ENCODE measurements around the gene SRGAP1. TPM values are rescaled to one million over a fixed set of nuclear protein-coding genes. Genes with fewer than 3 reads are reported as not detected.

Gene SRGAP1
- total RNA-seq, 1 experiment from 2014 or later, result 28.3 TPM

GRCh38 chr12:64173456-64173855 is 329.0 kb downstream of the SRGAP1 start:
- BruUV-seq (replicated peaks), result no TSS peak
- intact Hi-C loops (cut with micrococcal nuclease; ENCODE audit: unreplicated experiment), result no loop called here
- Mint-ChIP-seq H3K9me3 (ENCODE audit: low read depth, unreplicated experiment) (no peaks in the 10 kb centered on the region), H3K27me3 (ENCODE audit: unreplicated experiment) (no peaks in the 10 kb centered on the region), H3K36me3 (ENCODE audit: insufficient read depth, unreplicated experiment) (no peaks in the 10 kb centered on the region), H3K4me3 (ENCODE audit: low read depth, unreplicated experiment) (no peak overlapping the region), H3K27ac (ENCODE audit: unreplicated experiment) (no peak overlapping the region), H3K4me1 (ENCODE audit: low read depth, unreplicated experiment) (peaks cover 7% of the 10 kb centered on the region)
- CTCF ChIA-PET, result no interaction called here
- no peak for DNase-seq
- TF ChIP-seq CTCF (IDR thresholded peaks at IDR 0.05; ENCODE audit: unreplicated experiment), result no peak

GRCh38 chr12:64175254-64175945 is 330.9 kb downstream of the SRGAP1 start:
- intact Hi-C loops (cut with micrococcal nuclease; ENCODE audit: unreplicated experiment), result no loop called here
- H3K27me3 Mint-ChIP-seq (ENCODE audit: unreplicated experiment), result no peaks in the 10 kb centered on the region
- no peak overlapping the region for H3K27ac Mint-ChIP-seq (ENCODE audit: unreplicated experiment)
- BruUV-seq (replicated peaks), result no TSS peak
- H3K36me3 Mint-ChIP-seq (ENCODE audit: insufficient read depth, unreplicated experiment), result no peaks in the 10 kb centered on the region
- peaks cover 13% of the 10 kb centered on the region for H3K4me1 Mint-ChIP-seq (ENCODE audit: low read depth, unreplicated experiment)
- H3K9me3 Mint-ChIP-seq (ENCODE audit: low read depth, unreplicated experiment), result no peaks in the 10 kb centered on the region
- H3K4me3 Mint-ChIP-seq (ENCODE audit: low read depth, unreplicated experiment), result no peak overlapping the region
- DNase-seq, result no peak
- CTCF ChIA-PET, result no interaction called here
- TF ChIP-seq CTCF (IDR thresholded peaks at IDR 0.05; ENCODE audit: unreplicated experiment), result no peak

- no peak overlapping the region for H3K27ac Mint-ChIP-seq (ENCODE audit: unreplicated experiment)
- no peaks in the 10 kb centered on the region for H3K36me3 Mint-ChIP-seq (ENCODE audit: insufficient read depth, unreplicated experiment)
- no peaks in the 10 kb centered on the region for H3K9me3 Mint-ChIP-seq (ENCODE audit: low read depth, unreplicated experiment)
- TF ChIP-seq CTCF (IDR thresholded peaks at IDR 0.05; ENCODE audit: unreplicated experiment), result no peak
- no peak overlapping the region for H3K4me3 Mint-ChIP-seq (ENCODE audit: low read depth, unreplicated experiment)
- H3K4me1 Mint-ChIP-seq (ENCODE audit: low read depth, unreplicated experiment), result peaks cover 29% of the 10 kb centered on the region
- BruUV-seq (replicated peaks), result no TSS peak
- DNase-seq, result no peak
- no peaks in the 10 kb centered on the region for H3K27me3 Mint-ChIP-seq (ENCODE audit: unreplicated experiment)
- intact Hi-C loops (cut with micrococcal nuclease; ENCODE audit: unreplicated experiment), result no loop called here
- CTCF ChIA-PET, result no interaction called here
Measured at GRCh38 chr12:64177001-64177400, 332.5 kb downstream of the SRGAP1 start.

GRCh38 chr12:64178122-64178521 is 333.6 kb downstream of the SRGAP1 start:
- no peaks in the 10 kb centered on the region for H3K27me3 Mint-ChIP-seq (ENCODE audit: unreplicated experiment)
- TF ChIP-seq CTCF (IDR thresholded peaks at IDR 0.05; ENCODE audit: unreplicated experiment), result no peak
- DNase-seq, result no peak
- CTCF ChIA-PET, result interaction anchor here (0.6 kb wide), 1 partner anchor 433 kb away, joined by 3 read pairs; no protein-coding TSS in a partner anchor
- intact Hi-C loops (cut with micrococcal nuclease; ENCODE audit: unreplicated experiment), result no loop called here
- no peaks in the 10 kb centered on the region for H3K9me3 Mint-ChIP-seq (ENCODE audit: low read depth, unreplicated experiment)
- H3K4me1 Mint-ChIP-seq (ENCODE audit: low read depth, unreplicated experiment), result peaks cover 37% of the 10 kb centered on the region
- peak overlapping the region; percentile 3 for H3K27ac Mint-ChIP-seq (ENCODE audit: unreplicated experiment)
- H3K36me3 Mint-ChIP-seq (ENCODE audit: insufficient read depth, unreplicated experiment), result no peaks in the 10 kb centered on the region
- no TSS peak for BruUV-seq (replicated peaks)
- H3K4me3 Mint-ChIP-seq (ENCODE audit: low read depth, unreplicated experiment), result no peak overlapping the region
